HG03135 (cell line): Measurements from ENCODE around the gene ARHGAP28.

Source experiments
- ATAC-seq: cut with Tn5 transposase; IDR thresholded peaks from one replicate; pipeline ENCODE4 v1.9.1; 2021; ENCODE audit warnings: mild to moderate bottlenecking, moderate library complexity; ENCODE audit not compliant: unreplicated experiment

Gene ARHGAP28

DNA sequence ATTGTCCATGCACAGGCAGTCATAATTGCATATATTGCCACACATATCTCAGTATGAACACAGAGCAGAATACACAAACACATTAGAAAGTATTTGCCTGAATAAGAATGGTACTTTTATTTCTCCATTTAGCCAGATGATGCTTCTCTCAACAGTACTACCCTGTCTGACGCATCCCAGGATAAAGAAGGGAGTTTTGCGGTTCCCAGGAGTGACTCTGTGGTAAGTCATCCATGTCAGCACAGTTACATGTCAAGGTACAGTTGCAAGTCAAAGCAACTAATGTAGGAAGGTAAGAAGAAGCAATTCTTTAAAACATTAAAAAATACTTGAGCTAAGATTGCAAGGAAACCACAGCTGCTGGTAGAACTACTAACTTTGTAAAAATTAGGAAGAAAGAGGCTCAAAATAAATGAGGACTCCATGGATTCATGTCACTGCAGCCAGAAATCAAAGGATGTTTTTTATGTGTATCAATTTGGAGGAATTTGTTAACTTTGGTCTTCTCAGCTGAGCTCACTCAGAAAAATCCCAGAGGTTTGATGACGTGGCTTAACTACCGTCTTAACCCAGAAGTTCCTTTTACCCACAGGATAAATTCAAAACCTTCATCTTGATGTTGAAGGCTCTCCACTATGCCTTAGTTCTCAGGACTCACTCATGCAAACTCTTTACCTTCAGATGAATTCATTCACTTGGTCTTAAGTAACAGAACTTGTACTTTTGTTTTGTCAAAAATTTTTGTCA is 130.3 kb downstream of the ARHGAP28 start:
- no peak for ATAC-seq

DNA sequence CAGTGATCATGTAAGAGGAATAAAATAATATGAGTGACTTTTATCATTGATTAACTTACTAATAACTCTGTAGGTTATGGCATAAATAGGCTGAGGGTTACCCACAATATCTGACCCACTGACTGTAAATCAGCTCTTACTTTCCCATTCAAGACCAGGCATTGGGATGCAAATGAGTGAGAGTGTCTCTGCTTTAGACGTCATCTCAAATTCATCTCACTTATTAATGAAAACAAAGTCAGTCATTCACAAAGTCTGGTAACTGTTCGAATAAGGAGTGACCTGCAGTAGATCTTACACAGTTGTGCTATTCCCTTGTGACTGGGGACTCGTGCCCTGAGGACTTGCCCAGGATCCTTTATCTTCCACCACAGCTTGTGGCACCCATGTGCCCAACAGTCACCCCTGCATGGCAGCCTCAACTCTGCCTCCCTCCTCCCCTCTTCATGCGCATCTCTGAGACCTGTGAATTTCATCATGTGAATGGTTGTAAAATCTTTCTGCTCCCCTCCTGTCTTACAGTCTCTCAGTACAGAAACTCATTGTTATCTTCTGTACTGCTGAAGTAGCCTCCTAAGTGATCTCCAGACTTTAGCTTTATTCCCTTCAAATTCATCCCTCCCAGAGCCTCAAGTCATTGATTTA is 131.4 kb downstream of the ARHGAP28 start:
- no peak for ATAC-seq

DNA sequence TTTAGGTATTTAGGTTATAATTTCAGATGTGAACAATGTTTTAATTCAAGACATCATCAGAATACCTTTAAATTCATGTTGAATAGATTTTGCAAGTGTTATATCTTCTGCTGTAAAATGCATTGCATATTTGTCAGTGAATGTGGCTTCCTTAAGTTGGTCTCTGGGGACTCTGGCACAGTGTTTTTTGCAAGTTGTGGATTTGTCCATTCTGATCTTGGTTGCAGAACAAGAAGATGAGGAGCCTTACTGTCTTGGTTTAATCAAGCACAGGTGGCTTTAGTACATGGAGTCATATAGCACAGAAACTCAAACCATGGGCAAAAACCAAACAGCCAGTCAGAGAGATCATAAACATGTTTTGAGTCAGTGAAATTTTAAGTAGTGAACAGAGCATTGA is 135.7 kb downstream of the ARHGAP28 start:
- no peak for ATAC-seq

DNA sequence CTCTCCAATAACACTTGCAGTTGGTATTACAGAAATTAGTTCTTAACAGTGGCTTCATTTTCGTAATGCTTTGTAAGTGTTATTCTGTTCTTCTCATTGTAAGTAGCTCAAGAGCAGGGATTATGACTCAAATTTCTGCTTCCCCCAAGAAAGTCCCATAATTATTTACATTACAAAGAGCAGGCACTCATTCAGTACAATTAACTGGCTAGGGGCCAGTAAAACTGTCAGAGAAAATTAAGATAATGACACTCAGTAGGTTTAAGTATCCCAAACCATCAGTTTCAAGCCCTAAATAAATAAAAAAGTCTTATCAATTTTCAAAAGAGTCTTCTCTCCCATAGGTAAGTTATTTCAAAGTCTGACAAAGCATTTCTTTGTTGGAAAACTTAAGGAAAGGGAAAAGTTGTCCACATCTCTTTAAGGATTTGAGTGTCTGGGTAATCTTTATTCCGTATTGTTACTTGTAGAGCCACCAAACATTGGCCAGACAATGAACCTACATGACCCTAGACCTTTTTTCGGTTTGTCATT is 137.1 kb downstream of the ARHGAP28 start:
- ATAC-seq: no peak

DNA sequence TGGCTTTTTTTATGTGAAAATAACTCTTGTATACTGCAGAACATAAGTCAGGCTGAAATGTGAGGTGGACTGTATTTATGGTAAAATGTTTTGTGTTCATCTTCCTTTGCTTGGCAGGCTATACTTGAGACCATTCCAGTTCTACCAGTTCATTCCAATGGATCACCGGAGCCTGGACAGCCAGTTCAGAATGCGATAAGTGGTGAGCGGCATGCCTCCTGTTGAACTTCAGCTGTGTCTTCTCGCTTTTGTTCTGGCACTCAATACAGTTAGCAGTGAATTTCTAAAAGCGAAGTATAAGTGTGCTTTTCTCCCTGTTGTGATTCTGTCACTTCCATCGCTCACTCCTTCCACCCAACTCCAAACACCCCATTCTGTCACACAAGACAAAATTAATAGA is 138.5 kb downstream of the ARHGAP28 start:
- no peak for ATAC-seq

DNA sequence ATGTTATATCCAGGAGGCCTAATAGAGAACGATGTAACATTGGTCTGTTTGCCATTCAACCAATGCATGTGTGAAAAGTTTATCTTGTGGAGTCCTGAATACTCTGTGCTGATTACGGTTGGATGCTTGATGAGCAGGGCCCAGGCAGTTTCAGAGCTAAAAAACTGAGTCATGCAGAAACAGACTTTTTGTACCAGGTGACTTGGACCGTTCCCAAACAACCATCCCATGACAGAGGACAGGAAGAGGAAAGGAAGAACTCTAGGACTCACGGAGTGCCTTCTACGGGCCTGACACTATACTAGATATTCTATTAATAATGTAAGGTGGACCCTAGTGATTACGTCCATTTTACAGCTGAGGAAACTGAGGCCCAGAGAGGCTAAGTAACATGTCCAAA is 142.1 kb downstream of the ARHGAP28 start:
- ATAC-seq: no peak

DNA sequence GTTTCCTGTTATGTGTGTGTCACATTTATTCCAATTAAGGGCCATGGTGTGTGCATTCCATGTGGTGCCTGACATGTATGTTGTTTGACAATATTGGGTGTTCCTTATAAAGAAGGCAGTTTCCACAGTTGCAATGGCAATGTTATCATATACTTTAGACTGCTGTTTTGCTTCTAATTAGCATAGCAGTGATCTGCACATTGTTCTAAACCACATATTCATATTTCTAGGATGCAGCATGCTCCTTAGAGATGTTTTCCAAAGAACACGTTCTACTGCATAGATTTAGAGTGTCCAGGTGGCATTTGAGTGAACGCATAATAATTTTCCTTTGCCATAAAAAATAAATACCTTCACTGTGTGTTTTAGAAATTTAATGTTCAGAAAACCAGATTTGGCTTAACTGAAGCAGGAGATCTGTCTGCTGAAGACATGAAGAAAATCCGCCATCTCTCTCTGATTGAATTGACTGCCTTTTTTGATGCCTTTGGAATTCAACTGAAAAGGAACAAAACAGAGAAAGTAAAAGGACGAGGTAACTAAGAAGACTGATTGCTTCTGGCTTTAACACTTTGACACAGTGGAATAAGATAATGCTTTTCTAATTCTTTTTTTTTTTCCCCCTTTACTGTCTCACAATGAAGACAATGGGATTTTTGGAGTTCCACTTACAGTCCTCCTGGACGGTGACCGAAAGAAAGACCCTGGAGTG is 143.7 kb downstream of the ARHGAP28 start:
- ATAC-seq: no peak

DNA sequence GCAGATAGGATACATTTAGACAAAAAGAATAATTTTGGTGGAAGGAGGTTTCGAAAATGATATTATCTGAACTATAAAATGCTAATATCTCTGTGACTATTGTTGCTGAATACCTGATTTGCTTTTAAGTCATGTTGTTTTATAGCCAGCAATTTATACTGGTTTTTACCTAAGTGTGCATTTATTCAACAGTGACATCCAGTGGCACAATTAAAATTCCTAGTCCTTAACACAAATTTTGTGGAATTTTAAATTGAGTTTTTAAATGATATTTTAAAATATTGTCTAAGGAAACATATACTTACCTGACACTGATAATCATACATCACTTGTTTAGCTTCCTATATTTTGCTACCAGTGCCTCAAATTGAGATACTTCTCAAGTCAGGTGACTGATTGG is 144.8 kb downstream of the ARHGAP28 start:
- no peak for ATAC-seq

DNA sequence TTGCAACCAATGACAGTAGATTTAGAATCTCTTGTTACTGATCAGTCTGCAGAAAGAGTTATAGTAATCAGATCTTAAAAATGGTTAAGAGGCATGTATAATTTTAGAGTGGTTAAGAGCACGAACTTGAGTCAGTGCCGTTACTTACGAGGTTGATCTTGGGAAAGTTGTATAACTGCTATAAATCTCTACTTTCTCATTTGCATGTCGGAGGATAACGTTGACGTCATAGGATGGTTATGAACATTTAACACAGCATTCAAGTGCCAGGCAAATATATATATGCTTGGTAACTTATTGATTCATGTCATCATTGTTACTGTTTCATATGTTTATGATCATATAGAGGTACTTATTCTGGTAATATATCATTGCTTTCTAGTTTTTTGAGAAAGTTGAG is 146.2 kb downstream of the ARHGAP28 start:
- ATAC-seq: no peak

DNA sequence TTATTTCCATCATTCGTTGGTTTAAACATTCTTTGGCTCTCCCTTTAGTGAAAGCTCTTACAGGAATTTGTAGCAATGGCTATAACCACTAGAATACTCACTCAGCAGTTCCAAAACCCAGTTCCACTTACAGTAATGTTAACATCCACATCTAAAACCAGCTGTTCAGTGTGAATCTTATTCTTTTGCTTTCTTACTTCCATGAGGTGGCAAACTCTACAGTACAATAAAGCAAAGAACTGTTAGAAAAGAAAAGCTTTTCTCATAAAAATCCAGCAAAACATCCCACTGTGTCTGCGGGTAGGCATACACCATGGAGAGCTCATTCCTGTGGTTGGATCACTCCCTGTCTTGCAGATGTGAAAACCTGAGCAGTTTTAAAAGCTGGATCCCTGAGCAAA is 147.1 kb downstream of the ARHGAP28 start:
- ATAC-seq: no peak

DNA sequence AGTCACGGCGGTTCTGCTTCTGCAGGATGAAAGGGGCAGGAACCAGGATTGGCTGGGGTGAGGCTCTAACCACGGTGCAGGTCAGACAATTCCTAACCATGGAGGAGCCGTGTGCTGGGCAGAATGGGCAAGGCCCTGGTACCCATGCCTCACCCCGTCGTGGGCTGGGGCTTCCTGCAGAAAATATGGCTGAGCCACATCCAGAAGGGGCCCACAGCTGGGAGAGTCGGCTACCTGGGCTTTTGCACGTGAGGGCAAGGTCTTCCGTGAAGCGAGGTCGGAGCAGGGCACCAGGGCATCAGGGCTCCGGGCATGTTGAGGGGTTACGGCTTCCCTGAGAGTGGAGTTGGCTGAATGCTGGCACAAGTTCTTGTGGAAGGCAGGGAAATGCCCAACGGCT is 147.8 kb downstream of the ARHGAP28 start:
- ATAC-seq: no peak

DNA sequence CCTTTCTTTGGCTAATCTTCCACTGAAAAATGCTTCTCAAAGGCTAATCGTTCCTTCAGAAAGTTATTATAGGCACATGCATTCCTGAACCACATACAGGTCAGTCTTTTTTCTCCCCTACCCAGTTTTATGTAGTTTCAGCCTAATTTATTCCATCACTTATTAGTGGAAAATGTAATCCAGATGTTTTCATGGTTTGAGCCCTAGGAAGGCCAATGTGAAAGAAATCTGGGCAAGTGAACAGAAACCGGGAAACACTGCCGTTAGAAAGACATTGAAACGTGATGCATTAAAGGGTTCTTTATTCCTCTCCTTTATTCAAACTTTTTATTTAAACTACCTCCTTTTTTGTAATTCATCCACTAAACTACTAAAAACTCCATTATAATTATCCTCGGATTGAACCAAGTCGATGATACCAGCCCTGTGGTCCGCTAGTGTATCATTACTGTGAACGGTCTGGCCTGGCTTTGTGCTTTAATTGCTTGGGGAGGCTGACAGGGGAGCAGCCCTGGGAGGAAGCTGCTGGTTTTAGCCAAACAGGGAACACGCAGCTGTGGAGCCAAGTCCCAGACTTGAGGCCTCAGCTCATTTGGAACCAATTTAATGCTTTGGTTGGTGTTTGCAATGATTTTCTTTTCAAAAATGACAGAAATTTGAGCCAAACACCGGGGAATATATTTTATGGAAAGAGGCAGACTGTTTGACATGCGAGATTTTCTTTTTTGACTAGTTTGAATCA is 149.2 kb downstream of the ARHGAP28 start:
- ATAC-seq: no peak

DNA sequence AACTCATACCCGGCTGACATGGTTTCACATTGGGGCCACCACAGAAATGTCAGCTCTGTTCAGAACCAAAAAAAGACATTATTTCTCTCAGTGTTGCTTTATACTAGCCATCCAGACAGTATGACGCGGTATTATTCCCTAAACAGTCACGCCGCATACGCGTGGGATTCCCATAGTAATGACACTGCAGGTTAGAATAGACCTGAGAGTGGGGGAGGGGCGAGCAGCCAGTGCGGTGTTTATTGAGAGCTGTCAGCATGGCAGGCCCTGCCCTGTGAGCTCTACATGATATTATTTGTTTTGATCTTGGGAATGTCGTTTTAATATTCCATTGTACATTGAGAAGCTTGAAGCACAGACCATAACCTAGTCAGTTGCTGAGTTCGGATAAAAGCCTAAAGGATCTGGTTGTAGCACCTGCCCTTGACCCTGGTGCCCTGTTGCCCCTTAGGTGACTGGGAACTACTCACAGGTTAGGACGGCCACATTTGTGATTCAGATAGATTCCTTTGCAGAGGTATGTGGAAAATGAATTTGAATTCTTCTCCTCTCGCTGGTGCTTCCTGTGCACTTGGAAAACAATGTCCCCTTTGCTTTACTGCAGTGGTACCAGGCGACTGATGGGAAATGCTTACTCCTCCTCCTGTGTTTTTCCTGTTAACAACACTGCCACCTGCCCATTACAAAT is 150.1 kb downstream of the ARHGAP28 start:
- no peak for ATAC-seq

DNA sequence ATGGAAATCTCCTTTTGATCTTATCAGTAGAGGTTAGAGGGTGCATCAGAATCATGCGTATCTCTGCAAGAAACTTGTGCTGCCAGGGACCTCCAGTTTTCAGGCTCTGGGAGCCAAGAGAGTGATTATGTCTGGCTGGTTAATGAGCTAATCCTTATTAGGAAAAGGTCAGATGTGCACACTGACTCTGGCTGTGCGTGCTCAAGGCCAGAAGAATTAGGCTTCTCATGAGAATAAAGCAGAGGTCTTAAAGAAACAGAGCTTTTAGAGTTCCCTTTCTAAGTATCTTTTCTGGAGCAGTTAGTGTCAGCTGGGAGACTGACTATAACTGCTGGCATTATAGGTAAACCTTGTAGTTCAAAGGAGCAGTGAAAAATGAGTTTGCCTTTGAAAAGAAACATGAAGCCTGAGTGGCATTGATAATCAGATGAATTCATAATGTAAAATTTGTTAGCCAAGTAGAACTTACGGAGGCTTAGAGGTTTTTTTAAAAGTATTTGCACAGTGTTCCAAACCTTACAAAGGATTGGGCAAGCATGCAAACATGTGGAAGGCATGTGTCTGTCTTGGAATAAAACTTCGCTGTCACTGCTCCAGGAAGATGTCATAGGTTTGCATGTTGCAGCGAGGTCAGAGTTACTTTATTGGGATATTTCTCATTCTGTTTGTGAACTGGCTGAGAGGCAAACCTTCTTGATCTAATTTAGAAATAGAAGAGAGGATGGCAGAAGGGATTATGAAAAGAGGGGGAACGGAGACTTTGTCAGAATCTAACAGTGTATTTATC is 151.7 kb downstream of the ARHGAP28 start:
- ATAC-seq: no peak

DNA sequence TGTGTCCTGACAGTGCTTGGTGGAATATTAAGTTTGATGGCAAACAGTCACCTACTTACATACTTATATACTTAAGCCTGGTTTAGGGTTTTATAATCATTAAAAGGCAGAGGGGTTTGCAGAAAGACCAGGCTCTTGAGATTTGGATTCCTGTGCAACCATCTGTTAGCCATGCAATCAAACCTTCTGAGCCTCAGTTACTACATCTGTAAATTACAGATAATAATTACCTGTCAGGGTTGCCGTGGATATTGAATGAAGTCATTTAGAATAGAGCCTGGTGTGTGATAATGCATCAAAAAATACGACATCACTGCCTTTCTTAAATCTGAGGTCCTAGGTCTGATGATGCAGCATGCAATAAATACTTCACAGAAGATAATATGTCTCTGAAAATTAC is 152.9 kb downstream of the ARHGAP28 start:
- no peak for ATAC-seq

DNA sequence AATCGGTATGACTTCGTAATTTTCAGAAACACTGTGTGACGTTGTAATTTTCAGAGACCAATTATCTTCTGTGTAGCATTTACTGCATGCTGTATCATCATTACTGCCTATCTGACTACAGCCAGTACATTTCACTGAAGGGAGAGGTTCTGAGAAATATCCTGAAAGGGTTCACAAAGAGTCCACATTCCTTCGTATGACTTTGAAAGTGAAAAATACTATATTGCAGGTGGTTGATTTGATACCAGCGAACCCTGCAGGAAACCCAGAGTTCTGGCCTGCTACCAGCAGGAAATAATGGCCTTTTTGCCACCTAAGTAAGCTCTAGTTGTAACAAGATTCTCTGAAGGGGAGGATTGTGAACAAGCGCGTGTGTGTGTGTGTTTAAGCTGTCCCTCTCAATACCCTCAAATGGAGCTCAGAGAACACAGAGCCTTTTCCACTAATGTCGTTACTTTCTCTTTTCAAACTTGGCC is 155.5 kb downstream of the ARHGAP28 start:
- no peak for ATAC-seq

DNA sequence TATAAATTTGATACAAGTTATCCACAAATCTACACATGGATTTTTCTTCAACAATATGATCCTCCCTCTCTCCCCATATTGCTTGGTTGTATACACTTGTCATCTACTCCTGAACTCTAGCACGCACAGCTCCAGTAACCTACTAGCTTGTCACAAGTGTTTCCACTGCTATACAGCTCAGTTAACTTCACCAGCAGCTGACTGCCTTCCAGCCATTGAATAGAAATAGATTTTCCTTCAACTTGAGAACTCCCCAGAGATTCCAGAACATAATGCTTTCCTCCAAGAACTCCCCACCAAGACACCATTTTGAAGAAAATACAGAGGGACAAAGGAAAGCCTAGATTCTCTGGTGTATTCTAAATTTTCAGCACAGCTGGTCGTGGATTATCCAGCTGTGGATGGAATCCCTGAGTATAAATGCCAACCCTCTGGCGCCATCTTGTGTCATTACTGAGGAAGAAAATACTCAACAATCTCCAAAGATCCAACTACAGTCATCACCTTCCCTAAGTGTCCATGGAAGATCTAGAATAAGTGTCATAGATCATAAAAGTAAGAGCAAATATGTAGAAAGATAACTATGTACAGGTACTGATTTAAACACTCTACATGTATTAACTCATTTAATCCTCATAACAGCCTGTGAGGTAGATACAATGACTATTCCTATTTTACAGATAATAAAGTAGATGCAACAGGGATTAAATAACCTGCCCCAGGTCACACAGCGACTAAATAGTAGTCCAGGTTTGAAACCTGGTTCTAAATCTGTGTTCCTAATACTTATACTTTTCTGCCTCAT is 156.7 kb downstream of the ARHGAP28 start:
- ATAC-seq: no peak

DNA sequence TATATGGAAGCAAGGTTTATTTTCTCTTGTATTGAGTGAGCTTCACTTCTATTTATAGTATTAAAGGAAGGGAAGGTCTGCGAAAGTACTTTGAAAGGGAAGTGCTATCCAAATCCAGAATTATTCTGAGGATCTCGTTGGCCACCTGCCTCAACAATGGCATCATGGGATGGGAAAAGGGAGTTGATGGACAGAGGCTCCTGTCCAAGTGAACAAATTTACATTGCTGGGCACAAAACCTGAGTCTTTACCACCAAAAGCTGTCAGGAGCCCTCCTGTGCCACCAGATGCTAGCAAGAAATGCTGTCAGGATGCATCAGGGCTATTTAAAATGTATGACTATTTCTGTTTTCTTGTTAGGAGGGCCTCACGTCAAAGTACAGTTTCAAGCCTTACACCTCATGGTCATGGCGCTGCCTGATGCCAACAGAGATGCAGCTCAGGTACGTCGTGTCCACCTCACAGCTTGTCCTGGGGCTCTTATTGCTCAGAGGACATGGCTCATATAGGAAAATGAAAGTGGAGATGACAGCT is 157.3 kb downstream of the ARHGAP28 start:
- ATAC-seq: no peak

DNA sequence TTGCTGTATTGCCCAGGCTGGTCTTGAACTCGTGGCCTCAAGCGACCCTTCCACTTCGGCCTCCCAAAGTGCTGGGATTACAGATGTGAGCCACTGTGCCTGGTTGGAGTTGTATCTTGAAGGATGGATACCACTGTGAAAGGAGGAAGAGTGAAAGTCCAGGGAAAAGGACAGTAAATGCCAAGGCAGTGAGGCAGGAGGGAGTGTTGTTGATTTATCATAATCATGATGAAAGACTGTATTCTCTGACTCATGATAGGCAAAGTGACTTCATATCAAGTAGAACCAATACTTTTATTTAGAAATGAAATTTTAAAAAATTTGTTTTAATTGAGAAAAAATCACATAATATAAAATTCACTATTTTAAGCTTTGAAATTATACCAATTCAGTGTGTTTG is 162.3 kb downstream of the ARHGAP28 start:
- no peak for ATAC-seq
